PC-3 (cell line): Measurements from ENCODE around the gene RNF144B. TPM values are rescaled to one million over a fixed set of nuclear protein-coding genes. Genes with fewer than 3 reads are reported as not detected.

Source experiments
- ATAC-seq: fragments of 200-7000 bp; cut with Tn5 transposase; 2 replicates; pipeline ENCODE4 v1.9.1; 2020; ENCODE audit warnings: mild to moderate bottlenecking, moderate library complexity
- Bru-seq: library from RNA; stranded (reverse); fragments of 400-500 nt; gene quantifications from one replicate; lab custom pipeline; 2021; lab: Mats Ljungman, UMichigan
- BruChase-seq, 2 experiments: library from RNA; stranded (reverse); fragments of 400-500 nt; gene quantifications; one replicate each; lab custom pipeline; 2021; lab: Mats Ljungman, UMichigan
- BruUV-seq: library from RNA; stranded (reverse); fragments of 400-500 nt; replicated peaks from 2 replicates; lab custom pipeline; 2021; lab: Mats Ljungman, UMichigan
- CTCF ChIA-PET: fragments of 300-600 bp; sonication (Branson Sonifier 250); formaldehyde crosslinking; loops from one replicate; lab custom pipeline; 2022; ENCODE audit warnings: antibody characterized with exemption; lab: Charles Lee
- POLR2A ChIA-PET: fragments of 300-600 bp; sonication (Branson Sonifier 250); formaldehyde crosslinking; loops from one replicate; lab custom pipeline; 2022; ENCODE audit warnings: antibody characterized with exemption; ENCODE audit not compliant: unreplicated experiment; lab: Charles Lee
- DNase-seq: peaks from one replicate; pipeline ENCODE4 v3.0.0-alpha.2; 2015
- H2AFZ ChIP-seq: fragments of 300-600 bp; sonication (generic); 2 replicates; pipeline ENCODE4 v1.6.0; 2016; ENCODE audit warnings: antibody characterized with exemption, low read length
- H3F3A ChIP-seq: fragments of 300-600 bp; sonication (generic); one replicate; pipeline ENCODE4 v1.6.0; 2017; ENCODE audit warnings: antibody characterized with exemption, low read length, control low read depth, mild to moderate bottlenecking; ENCODE audit not compliant: unreplicated experiment
- H3K27ac ChIP-seq: fragments of 300-600 bp; sonication (generic); 2 replicates; pipeline ENCODE4 v1.5.1; 2016; ENCODE audit warnings: mild to moderate bottlenecking, low read length
- H3K27me3 ChIP-seq: fragments of 300-600 bp; sonication (generic); 2 replicates; pipeline ENCODE4 v1.6.1; 2016; ENCODE audit warnings: low read length, mixed read lengths
- H3K36me3 ChIP-seq: fragments of 300-600 bp; sonication (generic); 2 replicates; pipeline ENCODE4 v1.6.1; 2016; ENCODE audit warnings: low read depth, mixed run types, low read length, mixed read lengths
- H3K4me1 ChIP-seq: fragments of 300-600 bp; sonication (generic); 2 replicates; pipeline ENCODE4 v1.5.1; 2016; ENCODE audit warnings: low read length; ENCODE audit not compliant: insufficient read depth
- H3K4me2 ChIP-seq: fragments of 300-600 bp; sonication (generic); 2 replicates; pipeline ENCODE4 v1.6.0; 2016; ENCODE audit warnings: low read length
- H3K4me3 ChIP-seq: fragments of 300-600 bp; sonication (generic); 2 replicates; pipeline ENCODE4 v1.5.1; 2016; ENCODE audit warnings: mild to moderate bottlenecking, low read length, mixed read lengths
- H3K79me2 ChIP-seq: fragments of 300-600 bp; sonication (generic); 2 replicates; pipeline ENCODE4 v1.6.1; 2017; ENCODE audit warnings: low read length, mixed read lengths
- H3K9ac ChIP-seq: fragments of 300-600 bp; sonication (generic); 2 replicates; pipeline ENCODE4 v1.6.0; 2016; ENCODE audit warnings: mild to moderate bottlenecking, low read length
- H3K9me2 ChIP-seq: fragments of 300-600 bp; sonication (generic); replicated peaks from 2 replicates; pipeline ENCODE4 v1.6.1; 2016; ENCODE audit warnings: mixed run types, low read length, mixed read lengths
- H3K9me3 ChIP-seq: fragments of 300-600 bp; sonication (generic); 2 replicates; pipeline ENCODE4 v1.6.1; 2016; ENCODE audit warnings: low read length, mixed read lengths
- H4K20me1 ChIP-seq: fragments of 300-600 bp; sonication (generic); 2 replicates; pipeline ENCODE4 v1.6.1; 2016; ENCODE audit warnings: low read length, mixed read lengths
- EZH2 ChIP-seq: fragments of 300-600 bp; sonication (generic); IDR thresholded peaks from one replicate; pipeline ENCODE4 v1.6.1; 2017; ENCODE audit warnings: antibody characterized with exemption, mild to moderate bottlenecking, low read length; ENCODE audit not compliant: unreplicated experiment
- EZH2phosphoT487 ChIP-seq: fragments of 300-600 bp; sonication (generic); IDR thresholded peaks from 2 replicates; pipeline ENCODE4 v1.6.1; 2018; ENCODE audit warnings: mild to moderate bottlenecking, antibody characterized with exemption, low read length, borderline replicate concordance
- intact Hi-C: fragments of 100-400 bp; cut with micrococcal nuclease; formaldehyde crosslinking; loops from 2 replicates; pipeline ENCODE4 v1.9.0; 2023
- long read RNA-seq: library from polyadenylated mRNA; unstranded; transcript quantifications from one replicate; pipeline ENCODE4 v2.0.0, GENCODE V29; 2021; ENCODE audit not compliant: unreplicated experiment
- total RNA-seq: library from RNA; depleted of rRNA; stranded (reverse); fragments of >200 nt; gene quantifications from 2 replicates; pipeline ENCODE4 v1.2.3, GENCODE V29; 2014; rRNA removed
- TF ChIP-seq, protein P1 (sequence below): fragments of 300-600 bp; sonication (generic); conservative IDR thresholded peaks from 2 replicates; pipeline ENCODE4 v1.5.1; 2017; ENCODE audit warnings: antibody characterized with exemption, low read depth, mild to moderate bottlenecking, low read length

Gene RNF144B
- total RNA-seq (4.6 and 7.8 TPM in 2 replicates), Bru-seq, nascent RNA (percentile 77 among the genes with signal in this experiment), BruChase-seq, experiment 1, labeled RNA remaining after a 6-hour chase (percentile 56 among the genes with signal in this experiment), BruChase-seq, experiment 2, labeled RNA remaining after a 2-hour chase (percentile 65 among the genes with signal in this experiment)
- long read RNA-seq, full-length matches to known transcripts = 19 of 35 reads
- long read RNA-seq, partial matches to known transcripts = 8 of 35 reads
- long read RNA-seq, other reads (novel, unspliced or antisense) = 8 of 35 reads

DNA sequence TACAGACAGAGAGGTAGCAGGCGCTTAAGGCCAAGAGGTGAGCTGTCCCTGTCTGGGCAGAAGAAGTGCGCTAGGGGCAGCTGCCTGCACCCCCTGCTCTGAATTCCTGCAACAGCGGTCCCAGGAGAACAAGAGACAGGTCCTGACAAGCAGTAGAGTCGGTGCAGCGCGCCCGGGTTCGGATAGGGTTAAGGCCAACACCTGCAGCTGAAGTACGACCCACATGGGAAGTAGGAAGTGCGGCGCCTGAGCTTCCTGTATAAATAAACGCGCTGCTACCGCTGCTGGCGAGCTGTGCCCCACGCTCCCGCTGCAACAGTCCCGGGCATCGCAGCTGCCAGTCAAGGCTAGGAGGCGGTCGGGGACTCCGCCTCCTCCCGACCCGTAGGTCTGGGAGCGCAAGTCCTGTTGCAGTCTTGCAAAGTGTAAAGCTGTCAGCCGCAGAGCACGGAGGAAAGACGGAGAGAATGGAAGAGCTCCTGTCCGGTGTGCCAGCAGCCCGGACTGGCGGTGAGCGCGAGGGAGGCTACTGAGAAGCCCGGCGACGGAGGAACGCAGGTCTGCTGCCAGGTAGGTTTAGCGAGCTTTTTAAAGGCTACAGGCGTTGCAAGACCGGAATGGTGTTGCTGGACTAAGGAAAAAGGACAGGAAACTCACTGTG lies at the start of gene RNF144B:
Gene RNF144B (plus strand): TSS at position 290 of the 661 bp plus-strand sequence. CDS start 12,185 bp downstream, outside the sequence.
- CTCF ChIA-PET = interaction anchor here (1.0 kb wide), 1 partner anchor 40 kb away, joined by 4 read pairs; no protein-coding TSS in a partner anchor
- peaks cover 30% of the 10 kb centered on the region for H3K79me2 ChIP-seq
- TF ChIP-seq EZH2phosphoT487 (no peak), EZH2 (no peak)
- TF ChIP-seq, protein P1, sequence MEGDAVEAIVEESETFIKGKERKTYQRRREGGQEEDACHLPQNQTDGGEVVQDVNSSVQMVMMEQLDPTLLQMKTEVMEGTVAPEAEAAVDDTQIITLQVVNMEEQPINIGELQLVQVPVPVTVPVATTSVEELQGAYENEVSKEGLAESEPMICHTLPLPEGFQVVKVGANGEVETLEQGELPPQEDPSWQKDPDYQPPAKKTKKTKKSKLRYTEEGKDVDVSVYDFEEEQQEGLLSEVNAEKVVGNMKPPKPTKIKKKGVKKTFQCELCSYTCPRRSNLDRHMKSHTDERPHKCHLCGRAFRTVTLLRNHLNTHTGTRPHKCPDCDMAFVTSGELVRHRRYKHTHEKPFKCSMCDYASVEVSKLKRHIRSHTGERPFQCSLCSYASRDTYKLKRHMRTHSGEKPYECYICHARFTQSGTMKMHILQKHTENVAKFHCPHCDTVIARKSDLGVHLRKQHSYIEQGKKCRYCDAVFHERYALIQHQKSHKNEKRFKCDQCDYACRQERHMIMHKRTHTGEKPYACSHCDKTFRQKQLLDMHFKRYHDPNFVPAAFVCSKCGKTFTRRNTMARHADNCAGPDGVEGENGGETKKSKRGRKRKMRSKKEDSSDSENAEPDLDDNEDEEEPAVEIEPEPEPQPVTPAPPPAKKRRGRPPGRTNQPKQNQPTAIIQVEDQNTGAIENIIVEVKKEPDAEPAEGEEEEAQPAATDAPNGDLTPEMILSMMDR = no peak
- H3K9me3 ChIP-seq = no peaks in the 10 kb centered on the region
- H3F3A ChIP-seq = no peaks in the 10 kb centered on the region
- peak within 1 kb of the TSS; percentile 94 for H2AFZ ChIP-seq
- H3K4me2 ChIP-seq = peak within 1 kb of the TSS; percentile 90
- no peaks in the 10 kb centered on the region for H3K27me3 ChIP-seq
- no TSS peak for BruUV-seq
- ATAC-seq (peak; percentile 94), DNase-seq (peak; percentile 94)
- H3K9ac ChIP-seq = peak within 1 kb of the TSS; percentile 62
- POLR2A ChIA-PET = interaction anchor here (0.5 to 1.2 kb wide), 5 partner anchors 40 to 590 kb away, joined by 3 to 13 read pairs (median 4); partner anchors contain the start of gene DEK
- intact Hi-C loops = loop anchor here (1.0 to 10.0 kb wide), 3 partner anchors 59 to 242 kb away; partner anchors contain the start of gene DEK
- H3K4me3 ChIP-seq = peak within 1 kb of the TSS; percentile 78
- H4K20me1 ChIP-seq = no peaks in the 10 kb centered on the region
- no peaks in the 10 kb centered on the region for H3K9me2 ChIP-seq
- H3K4me1 ChIP-seq = peaks cover 37% of the 10 kb centered on the region
- H3K27ac ChIP-seq = peak within 1 kb of the TSS; percentile 74
- no peaks in the 10 kb centered on the region for H3K36me3 ChIP-seq

DNA sequence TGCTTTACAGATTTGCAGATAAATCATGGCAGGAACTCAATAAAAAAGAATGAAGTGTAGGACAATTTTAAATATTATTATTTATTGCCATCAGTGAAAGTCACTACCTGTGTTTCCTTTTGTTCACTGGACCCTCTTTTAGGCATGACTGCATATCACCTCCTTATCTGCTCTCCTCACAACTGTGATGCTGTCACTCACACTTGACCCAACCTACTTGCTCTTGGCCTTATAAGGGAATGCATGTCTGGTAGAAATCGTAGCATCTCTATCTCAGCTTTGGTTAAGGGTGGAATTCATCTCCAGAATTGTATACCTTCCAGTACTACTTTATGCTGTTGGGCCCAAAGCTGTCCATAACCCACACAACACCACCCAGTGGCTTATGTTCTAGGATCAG lies 47.6 kb upstream of the RNF144B start:
- intact Hi-C loops = no loop called here
- no peaks in the 10 kb centered on the region for H3K27me3 ChIP-seq
- ChIA-PET POLR2A (no interaction called here), CTCF (no interaction called here)
- H3K36me3 ChIP-seq = no peaks in the 10 kb centered on the region
- no peak for DNase-seq
- H3K9ac ChIP-seq = no peak overlapping the region
- H3K4me1 ChIP-seq = peaks cover 20% of the 10 kb centered on the region
- H3K27ac ChIP-seq = no peak overlapping the region
- TF ChIP-seq, protein P1 = no peak
- no peak for TF ChIP-seq EZH2phosphoT487
- TF ChIP-seq EZH2 = no peak
- H3K4me2 ChIP-seq = no peak overlapping the region
- no peaks in the 10 kb centered on the region for H3F3A ChIP-seq
- no peak overlapping the region for H2AFZ ChIP-seq
- no peaks in the 10 kb centered on the region for H3K79me2 ChIP-seq
- BruUV-seq = no TSS peak
- no peak for ATAC-seq
- no peaks in the 10 kb centered on the region for H4K20me1 ChIP-seq
- H3K9me2 ChIP-seq = no peaks in the 10 kb centered on the region
- no peak overlapping the region for H3K4me3 ChIP-seq
- H3K9me3 ChIP-seq = no peaks in the 10 kb centered on the region
